RPMI8226 (cell line): ENCODE data around the gene CCDC91.
"Not testable (repeated sequence)": the region's sequence is repeated elsewhere in the genome, so short reads cannot be mapped to it uniquely, and the experiment has no call there.

Experiments used
- DNase-seq: peaks from one replicate; pipeline ENCODE4 v3.0.0-alpha.2; 2015

CCDC91 gene

GRCh38 chr12:28235985-28236384 is 45.7 kb downstream of the CCDC91 start:
- DNase-seq, result no peak

- DNase-seq, result no peak
Measured at GRCh38 chr12:28237423-28237822, 47.2 kb downstream of the CCDC91 start.

GRCh38 chr12:28239918-28240317 is 49.7 kb downstream of the CCDC91 start:
- no peak for DNase-seq

GRCh38 chr12:28240853-28241252 is 50.6 kb downstream of the CCDC91 start:
- DNase-seq, result no peak

- DNase-seq, result no peak
Measured at GRCh38 chr12:28242129-28242495, 51.9 kb downstream of the CCDC91 start.

GRCh38 chr12:28242496-28243309 is 52.4 kb downstream of the CCDC91 start:
- no peak for DNase-seq

- no peak for DNase-seq
Measured at GRCh38 chr12:28243310-28243633, 53.0 kb downstream of the CCDC91 start.

- DNase-seq, result no peak
Measured at GRCh38 chr12:28247806-28248205, 57.5 kb downstream of the CCDC91 start.

- DNase-seq, result no peak
Measured at GRCh38 chr12:28248555-28249145, 58.4 kb downstream of the CCDC91 start.

- DNase-seq, result no peak
Measured at GRCh38 chr12:28253161-28253641, 62.9 kb downstream of the CCDC91 start.

GRCh38 chr12:28257411-28257810 is 67.2 kb downstream of the CCDC91 start:
- no peak for DNase-seq

- no peak for DNase-seq
Measured at GRCh38 chr12:28258998-28259397, 68.7 kb downstream of the CCDC91 start.

- no peak for DNase-seq
Measured at GRCh38 chr12:28265435-28266042, 75.3 kb downstream of the CCDC91 start.

GRCh38 chr12:28267920-28268607 is 77.8 kb downstream of the CCDC91 start:
- not testable (repeated sequence) for DNase-seq

GRCh38 chr12:28268608-28269229 is 78.5 kb downstream of the CCDC91 start:
- DNase-seq, result no peak

GRCh38 chr12:28269851-28270250 is 79.6 kb downstream of the CCDC91 start:
- no peak for DNase-seq

GRCh38 chr12:28278499-28278898 is 88.2 kb downstream of the CCDC91 start:
- DNase-seq, result no peak

GRCh38 chr12:28278960-28279359 is 88.7 kb downstream of the CCDC91 start:
- no peak for DNase-seq

- DNase-seq, result no peak
Measured at GRCh38 chr12:28286352-28286751, 96.1 kb downstream of the CCDC91 start.

GRCh38 chr12:28290262-28290661 is 100.0 kb downstream of the CCDC91 start:
- no peak for DNase-seq

GRCh38 chr12:28292699-28293098 is 102.4 kb downstream of the CCDC91 start:
- no peak for DNase-seq

GRCh38 chr12:28294300-28294699 is 104.0 kb downstream of the CCDC91 start:
- DNase-seq, result no peak

GRCh38 chr12:28296287-28296686 is 106.0 kb downstream of the CCDC91 start:
- no peak for DNase-seq
